Measurements from ENCODE around the gene CSHL1.
A peak's percentile ranks its signal among the peaks of the same experiment; 100 is the strongest.

DNA sequence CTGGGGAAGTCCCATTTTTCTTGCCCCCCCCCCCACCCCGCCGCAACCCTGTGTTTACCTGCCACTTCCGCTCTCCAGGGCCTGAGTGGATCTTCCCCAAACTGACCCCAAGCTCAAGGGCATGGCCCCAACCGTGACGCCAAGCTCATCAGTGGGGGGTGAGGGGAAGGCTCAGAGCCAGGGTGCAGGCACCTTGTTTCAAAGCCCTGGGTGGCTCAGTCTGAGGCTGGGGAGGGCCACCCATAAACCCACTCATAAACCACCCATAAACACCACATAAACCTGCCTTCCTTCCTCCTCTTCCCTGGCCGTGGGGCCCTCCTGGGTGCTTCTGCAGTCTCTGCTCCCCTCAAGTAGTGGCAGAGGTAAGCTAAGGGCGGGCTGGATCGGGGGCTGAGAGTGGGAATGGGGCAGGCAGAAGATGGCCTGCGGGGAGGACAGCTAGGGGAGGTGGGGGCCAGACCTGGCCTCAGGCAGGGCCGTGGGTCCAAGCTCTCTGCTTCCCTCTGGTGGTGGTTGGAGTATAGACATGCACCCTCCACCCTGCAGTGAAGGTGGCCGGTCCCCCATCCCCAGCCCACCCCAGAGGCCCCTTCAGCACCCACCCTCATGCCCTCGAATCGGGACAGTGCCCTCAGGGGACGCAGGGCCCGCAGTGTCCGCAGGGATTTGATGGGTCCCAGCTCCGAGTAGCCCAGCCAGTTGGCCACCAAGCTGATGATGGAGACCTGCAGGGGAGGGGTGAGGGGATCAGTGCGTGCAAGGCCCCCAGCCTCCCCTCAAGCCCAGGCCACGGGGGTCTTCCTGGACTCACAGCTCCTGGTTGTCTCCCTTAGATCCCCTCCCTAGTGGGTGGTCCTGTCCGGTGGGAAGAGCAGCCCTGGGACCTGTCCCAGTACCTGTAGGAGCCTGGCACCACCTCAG, 35.6 kb upstream of the CSHL1 start:
- TF ChIP-seq EZH2phosphoT487 (IDR thresholded peaks at IDR 0.05; ENCODE audit: borderline replicate concordance, low read length): no peak
- TF ChIP-seq CTCF (IDR thresholded peaks at IDR 0.05; ENCODE audit: low read depth, low read length, poor library complexity, severe bottlenecking): peak; percentile 84

All from DOHH2 (cell line).